ENCODE data around the gene CD2BP2.
"Not testable (repeated sequence)": the region's sequence is repeated elsewhere in the genome, so short reads cannot be mapped to it uniquely, and the experiment has no call there.

The CD2BP2 gene

GRCh38 chr16:30398661-30399434, 43.7 kb upstream of the CD2BP2 start:
- TF ChIP-seq CSRNP3 (CRISPR knock-in tag; IDR thresholded peaks at IDR 0.05) (no peak), GLIS3 (CRISPR knock-in tag; IDR thresholded peaks at IDR 0.05) (no peak), ARNTL (CRISPR knock-in tag; IDR thresholded peaks at IDR 0.05; ENCODE audit: borderline replicate concordance, low read depth) (no peak), TCF4 (CRISPR knock-in tag; IDR thresholded peaks at IDR 0.05; ENCODE audit: borderline replicate concordance) (no peak), ESRRG (CRISPR knock-in tag; IDR thresholded peaks at IDR 0.05) (no peak), PPARA (CRISPR knock-in tag; IDR thresholded peaks at IDR 0.05; ENCODE audit: borderline replicate concordance) (no peak), POU6F1 (CRISPR knock-in tag; IDR thresholded peaks at IDR 0.05; ENCODE audit: borderline replicate concordance, low read depth) (no peak), BACH2 (CRISPR knock-in tag; IDR thresholded peaks at IDR 0.05; ENCODE audit: borderline replicate concordance) (no peak), OSR1 (CRISPR knock-in tag; IDR thresholded peaks at IDR 0.05) (no peak), ZFP30 (CRISPR knock-in tag; IDR thresholded peaks at IDR 0.05) (no peak), PATZ1 (CRISPR knock-in tag; IDR thresholded peaks at IDR 0.05; ENCODE audit: borderline replicate concordance) (no peak)
- no peak for ATAC-seq

GRCh38 chr16:30397776-30398660, 42.9 kb upstream of the CD2BP2 start:
- no peak for ATAC-seq
- no peak for TF ChIP-seq ISL1 (CRISPR knock-in tag; IDR thresholded peaks at IDR 0.05)
- TF ChIP-seq ZNF70 (CRISPR knock-in tag; IDR thresholded peaks at IDR 0.05), result no peak
- no peak for TF ChIP-seq OSR1 (CRISPR knock-in tag; IDR thresholded peaks at IDR 0.05)
- TF ChIP-seq POU6F1 (CRISPR knock-in tag; IDR thresholded peaks at IDR 0.05; ENCODE audit: borderline replicate concordance, low read depth), result no peak
- no peak for TF ChIP-seq CSRNP3 (CRISPR knock-in tag; IDR thresholded peaks at IDR 0.05)

GRCh38 chr16:30397056-30397455, 41.9 kb upstream of the CD2BP2 start:
- no peak for ATAC-seq
- TF ChIP-seq POU6F1 (CRISPR knock-in tag; IDR thresholded peaks at IDR 0.05; ENCODE audit: borderline replicate concordance, low read depth), result no peak
- TF ChIP-seq TSHZ2 (CRISPR knock-in tag; IDR thresholded peaks at IDR 0.05), result no peak
- no peak for TF ChIP-seq ZNF565 (CRISPR knock-in tag; conservative IDR thresholded peaks at IDR 0.05; ENCODE audit: low read depth)
- TF ChIP-seq TCF4 (CRISPR knock-in tag; IDR thresholded peaks at IDR 0.05; ENCODE audit: borderline replicate concordance), result no peak

- not testable (repeated sequence) for ATAC-seq
Measured at GRCh38 chr16:30396627-30397026, 41.5 kb upstream of the CD2BP2 start.
